T follicular helper cell (primary cell): Measurements from ENCODE around the gene KCNK15.
"Not testable (repeated sequence)": the region's sequence is repeated elsewhere in the genome, so short reads cannot be mapped to it uniquely, and the experiment has no call there.

Experiments
- DNase-seq: peaks from one replicate; pipeline ENCODE4 v3.0.0-alpha.2; 2020; ENCODE audit warnings: low read depth
- total RNA-seq, 2 experiments: gene quantifications; one replicate each; lab custom pipeline; 2026; lab: John Stamatoyannopoulos, UW

KCNK15 gene
- total RNA-seq = 0 to 1.2 reads per million in 2 experiments

DNA sequence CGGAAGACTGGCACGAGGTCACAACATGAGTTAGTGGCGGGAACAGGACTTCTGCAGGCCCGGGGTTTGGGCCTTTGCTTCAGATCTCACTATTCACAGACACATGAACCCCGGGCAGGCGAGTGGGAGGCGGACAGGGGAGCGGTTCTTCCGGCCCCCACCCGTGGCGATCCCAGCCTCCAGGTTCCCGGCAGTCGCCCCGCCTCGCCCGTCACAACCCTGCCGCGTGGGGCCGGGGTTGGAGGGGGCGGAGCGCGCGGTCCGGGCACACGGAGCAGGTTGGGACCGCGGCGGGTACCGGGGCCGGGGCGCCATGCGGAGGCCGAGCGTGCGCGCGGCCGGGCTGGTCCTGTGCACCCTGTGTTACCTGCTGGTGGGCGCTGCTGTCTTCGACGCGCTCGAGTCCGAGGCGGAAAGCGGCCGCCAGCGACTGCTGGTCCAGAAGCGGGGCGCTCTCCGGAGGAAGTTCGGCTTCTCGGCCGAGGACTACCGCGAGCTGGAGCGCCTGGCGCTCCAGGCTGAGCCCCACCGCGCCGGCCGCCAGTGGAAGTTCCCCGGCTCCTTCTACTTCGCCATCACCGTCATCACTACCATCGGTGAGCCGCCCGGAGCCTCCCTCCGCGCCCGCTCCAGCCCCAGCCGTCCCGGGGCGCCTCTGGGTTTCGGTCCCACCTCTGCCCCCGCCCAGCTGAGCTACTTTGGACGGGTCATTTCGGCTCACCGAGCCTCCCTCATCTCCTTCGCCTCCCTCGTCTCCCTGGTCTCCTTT, at the start of gene KCNK15:
KCNK15 (plus strand) TSS at position 268 of the 769 bp plus-strand sequence; CDS start at position 314, 46 bp downstream.
- no peak for DNase-seq

- no peak for DNase-seq
Observed at GRCh38 chr20:44696315-44696714, 49.4 kb upstream of the KCNK15 start.

DNA sequence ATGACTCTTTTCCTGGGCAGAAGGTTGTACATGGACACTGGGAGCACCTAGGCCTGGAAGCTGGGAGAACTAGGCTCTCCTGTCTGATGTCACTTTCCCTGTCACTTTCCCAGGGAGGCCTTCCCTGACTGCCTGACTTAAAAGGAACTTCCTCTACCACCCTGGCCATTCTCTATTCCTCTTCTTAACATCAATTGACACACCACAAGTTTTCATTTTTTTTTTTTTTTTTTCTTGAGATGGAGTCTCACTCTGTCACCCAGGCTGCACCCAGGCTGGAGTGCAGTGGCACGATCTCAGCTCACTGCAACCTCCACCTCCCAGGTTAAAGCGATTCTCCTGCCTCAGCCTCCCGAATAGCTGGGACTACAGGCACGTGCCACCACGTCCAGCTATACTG, 48.6 kb upstream of the KCNK15 start:
- DNase-seq = not testable (repeated sequence)

GRCh38 chr20:44698351-44698750, 47.3 kb upstream of the KCNK15 start:
- no peak for DNase-seq

DNA sequence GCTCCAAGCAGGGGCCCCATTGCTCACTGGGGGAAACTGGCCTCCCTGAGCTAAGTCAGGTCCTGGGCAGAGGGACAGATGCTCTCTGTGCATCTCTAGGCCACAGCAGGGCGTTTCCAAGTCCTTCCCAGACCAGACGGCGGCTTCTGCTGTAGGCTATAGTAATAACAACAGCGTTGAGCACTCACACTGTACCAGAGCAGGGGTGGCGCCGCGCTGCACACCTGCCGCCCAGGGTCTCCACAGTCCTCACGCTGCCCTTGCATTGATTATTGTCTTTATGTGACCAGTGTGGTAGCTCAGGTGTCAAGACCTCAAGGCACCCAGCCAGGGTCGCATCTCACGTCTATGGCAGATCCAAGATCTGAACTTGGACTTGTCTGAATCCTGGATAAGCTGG, 45.4 kb upstream of the KCNK15 start:
- DNase-seq = no peak

GRCh38 chr20:44701118-44701857, 44.4 kb upstream of the KCNK15 start:
- no peak for DNase-seq

GRCh38 chr20:44701858-44702256, 43.8 kb upstream of the KCNK15 start:
- no peak for DNase-seq

GRCh38 chr20:44702776-44703175, 42.9 kb upstream of the KCNK15 start:
- no peak for DNase-seq

DNA sequence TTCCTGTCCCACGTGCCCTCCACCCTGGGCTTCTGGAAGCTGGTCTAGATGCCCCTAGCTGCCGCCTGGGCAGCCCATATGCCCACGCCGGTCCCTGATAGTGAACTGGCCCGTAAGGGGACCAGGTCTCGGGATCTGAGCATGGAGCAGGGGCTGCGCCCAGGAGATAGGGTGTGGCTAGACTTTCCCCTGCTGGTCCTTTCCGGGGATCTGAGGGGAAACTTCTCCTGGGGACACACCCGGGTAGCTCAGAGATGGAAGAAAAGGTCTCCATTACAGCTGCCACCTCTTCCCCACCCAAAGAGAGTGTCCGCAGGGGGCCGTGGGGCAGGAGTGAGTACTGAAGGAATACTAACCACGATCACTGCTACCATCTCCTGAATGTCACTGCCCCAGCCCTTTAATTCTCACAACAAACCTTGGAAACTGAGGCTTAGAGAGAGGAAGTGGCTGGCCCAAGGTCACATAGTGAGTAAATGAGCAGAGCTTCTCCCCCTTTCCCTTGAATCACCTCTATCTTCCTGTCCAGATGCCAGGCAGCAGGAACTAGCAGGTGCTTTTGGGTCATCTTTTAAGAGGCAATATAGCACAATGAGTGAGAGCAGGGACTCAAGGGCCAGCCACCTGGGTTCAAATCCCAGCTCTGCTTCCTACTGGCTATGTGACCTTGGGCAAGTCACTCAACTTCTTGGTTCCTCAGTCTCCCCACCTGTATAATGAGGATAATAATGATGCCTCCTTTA, 42.3 kb upstream of the KCNK15 start:
- no peak for DNase-seq

- DNase-seq = no peak
Observed at GRCh38 chr20:44703956-44704488, 41.6 kb upstream of the KCNK15 start.

- no peak for DNase-seq
Observed at GRCh38 chr20:44704551-44704971, 41.1 kb upstream of the KCNK15 start.

- no peak for DNase-seq
Observed at GRCh38 chr20:44705364-44706094, 40.1 kb upstream of the KCNK15 start.

DNA sequence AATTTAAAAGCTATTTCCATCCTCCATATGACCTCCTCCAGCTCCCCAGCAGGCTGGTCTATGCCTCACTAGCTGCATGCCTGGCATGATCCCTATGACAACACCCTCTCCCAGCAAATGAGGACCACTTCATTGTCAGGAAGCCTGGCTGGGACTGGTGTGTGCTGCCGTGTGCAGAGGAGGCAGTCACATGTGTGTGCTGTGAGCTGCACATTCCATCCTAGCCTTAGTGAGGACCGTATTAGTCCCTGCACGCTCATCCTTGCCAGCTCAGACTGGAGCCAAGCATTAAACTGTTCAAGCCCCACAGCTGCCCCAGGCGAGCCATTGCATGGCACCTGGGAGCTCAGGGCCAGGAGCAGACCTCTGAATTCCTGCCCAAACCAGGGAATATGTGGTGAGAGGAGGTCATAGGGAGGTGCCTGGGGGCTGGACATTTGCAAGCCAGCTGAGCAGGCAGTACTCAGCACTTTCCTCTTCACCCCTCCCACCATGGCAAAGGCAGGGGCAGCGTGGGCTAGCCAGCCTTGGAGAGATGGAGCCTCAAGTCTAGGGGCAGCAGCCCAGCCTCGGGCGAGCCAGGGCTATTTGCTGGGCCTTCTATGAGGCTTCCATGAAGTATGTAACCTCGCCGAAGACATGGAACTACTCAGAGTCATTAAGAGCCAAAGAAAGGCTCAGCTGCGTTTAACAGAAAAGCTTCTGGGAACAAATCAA, 39.2 kb upstream of the KCNK15 start:
- no peak for DNase-seq

GRCh38 chr20:44707018-44707579, 38.6 kb upstream of the KCNK15 start:
- no peak for DNase-seq

DNA sequence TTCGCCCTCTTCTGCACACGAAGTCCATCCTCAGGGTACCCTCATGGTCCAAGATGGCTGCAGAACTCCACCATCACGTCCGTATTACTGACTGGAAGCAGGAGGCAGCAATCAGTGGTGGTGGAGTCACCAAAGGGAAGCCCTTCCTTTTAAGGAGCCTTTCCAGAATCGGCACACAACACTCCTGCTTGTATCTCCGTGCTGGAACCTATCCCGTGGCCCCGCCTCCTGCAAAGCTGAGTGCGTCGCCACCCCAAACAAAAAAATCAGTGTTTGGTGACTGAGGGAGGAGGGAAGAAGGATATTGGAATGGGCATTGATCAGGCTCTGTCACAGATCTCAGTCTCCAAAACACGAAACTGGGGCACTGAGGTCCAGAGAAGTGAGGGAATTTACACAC, 36.3 kb upstream of the KCNK15 start:
- DNase-seq = no peak

DNA sequence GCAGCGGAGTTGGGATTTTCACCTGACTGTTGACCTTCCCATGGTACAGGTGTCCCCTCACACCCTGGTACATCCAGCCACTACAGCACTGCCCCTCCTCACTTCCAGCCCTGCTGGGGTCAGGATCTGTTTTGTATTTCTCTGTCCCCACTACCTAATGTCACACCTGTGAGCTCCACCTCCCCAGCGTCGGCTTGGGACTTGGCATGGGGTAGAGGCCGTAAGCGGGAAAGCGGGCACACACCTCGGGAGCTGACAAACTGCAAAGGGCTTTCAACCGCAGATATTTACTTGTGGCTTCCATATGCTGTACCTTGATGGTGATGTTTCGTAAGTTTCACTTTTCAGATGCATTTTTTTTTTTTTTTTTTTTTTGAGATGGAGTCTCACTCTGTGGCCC, 35.9 kb upstream of the KCNK15 start:
- no peak for DNase-seq

- DNase-seq = no peak
Observed at GRCh38 chr20:44711237-44711636, 34.4 kb upstream of the KCNK15 start.

DNA sequence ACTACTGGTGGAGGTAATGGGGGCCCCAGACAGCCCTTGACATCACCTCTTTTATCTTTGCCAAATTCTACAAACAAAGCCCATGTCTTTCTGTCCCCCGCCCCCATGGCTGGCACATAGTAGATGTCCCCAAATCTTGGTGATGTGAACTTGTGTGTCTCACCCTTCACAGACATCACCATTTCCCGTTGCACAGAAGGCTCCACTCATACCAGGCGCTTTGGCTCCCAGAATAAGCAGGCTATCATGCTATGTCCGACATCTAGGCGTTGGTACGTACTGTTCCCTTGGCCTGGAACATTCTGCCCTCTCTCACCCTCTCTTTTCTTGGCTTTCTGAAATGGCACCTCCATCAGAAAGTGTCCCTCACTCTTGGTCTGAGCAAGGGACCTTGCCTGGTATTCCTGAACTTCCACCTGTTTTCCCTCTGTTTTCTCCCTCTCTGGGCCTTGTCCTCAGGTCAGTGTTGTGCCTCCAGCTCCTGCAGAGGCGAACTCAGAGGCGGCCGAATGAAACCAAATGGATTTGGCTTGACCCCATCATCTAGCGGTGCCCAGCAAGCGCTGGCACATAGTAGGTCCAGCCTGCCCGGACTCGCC, 31.5 kb upstream of the KCNK15 start:
- no peak for DNase-seq

GRCh38 chr20:44714701-44715498, 30.8 kb upstream of the KCNK15 start, which contains the start of gene CCN5:
Gene CCN5, plus strand, starts transcription at chr20:44715369. Its CDS starts 22 bp downstream, at chr20:44715391.
- DNase-seq = no peak
